ENCODE measurements around the gene RFX4. TPM values are rescaled to one million over a fixed set of nuclear protein-coding genes. Genes with fewer than 3 reads are reported as not detected.
A peak's percentile ranks its signal among the peaks of the same experiment; 100 is the strongest.

RFX4 gene
- total RNA-seq, 1 donor from 2014 or later = 53.8 TPM

DNA sequence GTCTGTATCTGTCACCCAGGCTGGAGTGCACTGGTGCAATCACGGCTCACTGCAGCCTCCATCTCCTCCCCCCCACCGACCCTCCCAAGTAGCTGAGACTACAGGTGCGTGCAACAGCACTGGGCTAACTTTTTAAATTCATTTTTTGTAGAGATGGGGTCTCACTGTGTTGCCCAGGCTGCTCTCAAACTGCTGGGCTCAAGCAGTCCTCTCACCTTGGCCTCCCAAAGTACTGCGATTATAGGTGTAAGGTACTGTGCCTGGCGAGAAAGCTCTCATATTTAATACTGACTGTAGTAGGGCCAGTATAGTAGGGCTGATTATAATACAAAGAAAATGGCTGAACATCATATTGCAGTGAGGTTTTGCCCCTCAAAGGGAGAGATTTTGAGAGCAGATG, 194.1 kb downstream of the RFX4 start:
- Mint-ChIP-seq H3K4me3 (peak overlapping the region; percentile 22), H3K36me3 (ENCODE audit: low read depth) (no peaks in the 10 kb centered on the region), H3K4me1 (peaks cover 57% of the 10 kb centered on the region)

DNA sequence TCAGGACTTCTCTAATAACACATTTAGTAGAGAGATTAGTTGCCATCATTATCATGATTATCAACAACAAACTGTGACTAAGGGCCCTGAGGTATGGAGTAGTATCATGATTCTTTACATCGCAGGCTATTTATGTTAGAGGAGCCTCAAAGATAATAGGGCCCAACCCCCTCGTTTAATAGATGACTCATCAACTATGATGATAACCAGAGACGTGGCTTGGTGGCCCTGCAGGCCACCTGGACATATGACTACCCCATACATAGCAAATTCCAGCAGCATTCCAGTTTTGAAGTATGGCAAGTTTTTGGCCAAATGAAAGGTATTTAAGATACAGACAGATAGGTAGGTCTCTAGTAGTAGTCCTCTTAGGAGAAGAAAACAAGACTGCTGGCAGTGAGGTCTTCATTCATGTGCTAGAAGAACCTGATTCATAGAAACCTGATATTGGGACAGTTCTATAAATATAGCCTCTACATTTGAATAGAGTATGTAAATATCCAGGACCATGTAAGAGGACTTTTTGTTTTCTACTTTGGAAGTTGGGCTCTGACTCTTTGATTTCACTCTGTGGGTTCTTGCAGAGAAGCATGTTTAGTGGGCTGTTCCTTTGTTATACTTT, 197.3 kb downstream of the RFX4 start:
- TF ChIP-seq CTCF (conservative IDR thresholded peaks at IDR 0.05) = no peak
- no peak for DNase-seq (ENCODE audit: low read depth, low spot score)
- H3K27me3 Mint-ChIP-seq (ENCODE audit: low read depth) = no peaks in the 10 kb centered on the region
- no peak overlapping the region for H3K27ac Mint-ChIP-seq (ENCODE audit: unreplicated experiment)
- no peak overlapping the region for H3K4me3 Mint-ChIP-seq
- peaks cover 54% of the 10 kb centered on the region for H3K4me1 Mint-ChIP-seq
- H3K36me3 Mint-ChIP-seq (ENCODE audit: low read depth) = no peaks in the 10 kb centered on the region
- no peaks in the 10 kb centered on the region for H3K9me3 Mint-ChIP-seq

More for the DNA sequence above, 194.1 kb downstream of the RFX4 start:
- no peak overlapping the region for H3K27ac Mint-ChIP-seq (ENCODE audit: unreplicated experiment)
- no peaks in the 10 kb centered on the region for H3K27me3 Mint-ChIP-seq (ENCODE audit: low read depth)
- H3K9me3 Mint-ChIP-seq = no peaks in the 10 kb centered on the region
- DNase-seq (ENCODE audit: low read depth, low spot score) = no peak
- TF ChIP-seq CTCF (conservative IDR thresholded peaks at IDR 0.05) = no peak

DNA sequence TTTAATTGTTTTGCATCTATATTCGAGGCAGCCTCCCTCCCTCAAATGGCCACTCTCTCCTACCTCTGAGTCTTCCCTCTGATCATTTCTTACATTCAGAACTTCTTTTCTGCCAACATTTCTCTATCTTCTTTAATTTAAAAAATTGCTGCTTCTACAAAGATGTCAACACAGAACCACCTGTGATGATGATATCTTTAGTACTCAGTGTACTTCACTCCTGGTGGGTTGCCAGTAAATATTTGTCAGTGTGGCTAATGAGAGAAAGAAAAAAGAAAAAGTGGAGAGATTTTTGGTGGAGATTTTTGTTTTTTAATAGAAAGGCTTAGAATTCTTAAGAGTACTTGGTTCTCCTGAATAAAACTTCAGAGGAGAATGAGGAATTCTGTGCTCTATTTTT, 199.8 kb downstream of the RFX4 start:
- H3K36me3 Mint-ChIP-seq (ENCODE audit: low read depth) = peaks cover 13% of the 10 kb centered on the region
- TF ChIP-seq CTCF (conservative IDR thresholded peaks at IDR 0.05) = no peak
- no peak overlapping the region for H3K4me3 Mint-ChIP-seq
- peaks cover 33% of the 10 kb centered on the region for H3K4me1 Mint-ChIP-seq
- peak overlapping the region; percentile 43 for H3K27ac Mint-ChIP-seq (ENCODE audit: unreplicated experiment)
- no peak for DNase-seq (ENCODE audit: low read depth, low spot score)
- no peaks in the 10 kb centered on the region for H3K27me3 Mint-ChIP-seq (ENCODE audit: low read depth)
- H3K9me3 Mint-ChIP-seq = peaks cover 3% of the 10 kb centered on the region

DNA sequence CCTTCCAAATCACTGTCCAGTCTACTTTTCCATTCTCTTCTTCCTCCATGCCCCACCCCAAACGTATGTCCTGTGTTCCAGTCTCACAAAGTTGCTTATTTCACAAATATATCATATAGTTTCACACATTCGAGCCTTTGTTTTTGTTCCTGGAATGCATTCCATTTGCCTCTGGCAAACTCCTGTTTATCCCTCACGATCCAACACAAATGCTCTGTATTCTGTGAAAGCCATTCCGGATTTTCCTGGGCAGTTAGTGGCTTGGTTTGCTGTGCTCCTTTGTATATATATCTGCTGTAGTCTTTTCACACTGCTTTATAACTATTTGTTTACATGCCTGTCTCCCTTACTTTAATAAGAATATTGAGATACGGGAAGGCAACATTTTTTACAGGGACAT, 200.7 kb downstream of the RFX4 start:
- peaks cover 3% of the 10 kb centered on the region for H3K9me3 Mint-ChIP-seq
- H3K36me3 Mint-ChIP-seq (ENCODE audit: low read depth) = peaks cover 21% of the 10 kb centered on the region
- H3K27me3 Mint-ChIP-seq (ENCODE audit: low read depth) = no peaks in the 10 kb centered on the region
- no peak overlapping the region for H3K4me3 Mint-ChIP-seq
- H3K27ac Mint-ChIP-seq (ENCODE audit: unreplicated experiment) = no peak overlapping the region
- no peak for TF ChIP-seq CTCF (conservative IDR thresholded peaks at IDR 0.05)
- H3K4me1 Mint-ChIP-seq = peaks cover 30% of the 10 kb centered on the region
- no peak for DNase-seq (ENCODE audit: low read depth, low spot score)

DNA sequence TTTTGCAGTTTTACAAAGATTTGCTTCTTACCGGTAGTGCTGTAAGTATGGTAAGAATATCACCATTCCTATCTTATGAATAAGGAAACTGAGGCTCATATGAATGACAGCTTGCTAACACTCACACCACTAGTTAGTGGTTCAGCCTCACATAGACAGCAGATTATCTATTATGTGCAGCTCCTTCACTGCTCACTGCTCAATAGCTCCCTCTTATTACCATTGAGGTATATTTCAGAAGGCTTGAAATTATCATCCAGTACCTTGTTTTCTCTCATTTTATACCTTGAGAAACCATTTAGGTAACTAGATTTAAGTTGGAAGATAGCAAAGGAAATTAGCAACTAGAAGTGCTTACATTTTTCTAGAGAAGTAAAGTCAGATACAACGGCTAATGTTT, 207.2 kb downstream of the RFX4 start:
- Mint-ChIP-seq H3K9me3 (peaks cover 7% of the 10 kb centered on the region), H3K4me1 (peaks cover 6% of the 10 kb centered on the region), H3K36me3 (ENCODE audit: low read depth) (peaks cover 55% of the 10 kb centered on the region), H3K27me3 (ENCODE audit: low read depth) (no peaks in the 10 kb centered on the region), H3K4me3 (no peak overlapping the region), H3K27ac (ENCODE audit: unreplicated experiment) (no peak overlapping the region)
- TF ChIP-seq CTCF (conservative IDR thresholded peaks at IDR 0.05) = no peak
- no peak for DNase-seq (ENCODE audit: low read depth, low spot score)
